Activated B cell treated with CpG ODN at 0.5 μM for 24 hours (primary cell): ENCODE measurements around the gene CCDC24. TPM values are rescaled to one million over a fixed set of nuclear protein-coding genes. Genes with fewer than 3 reads are reported as not detected.

Experiments used
- ATAC-seq: fragments of 200-7000 bp; cut with Tn5 transposase; one replicate; pipeline ENCODE4 v1.10.0; 2021; ENCODE audit warnings: low read depth, mild to moderate bottlenecking, moderate library complexity
- CTCF ChIA-PET: fragments of 350-600 bp; sonication (Branson Sonifier 250); formaldehyde crosslinking; loops from one replicate; lab custom pipeline; 2021; ENCODE audit warnings: antibody characterized with exemption; lab: Charles Lee
- POLR2A ChIA-PET: fragments of 350-600 bp; sonication (Branson Sonifier 250); formaldehyde crosslinking; loops from one replicate; lab custom pipeline; 2021; ENCODE audit warnings: antibody characterized with exemption; lab: Charles Lee
- DNase-seq: peaks from one replicate; pipeline ENCODE4 v3.0.0; 2022
- H3K27ac Mint-ChIP-seq: one replicate; pipeline ENCODE4 v1.8.0; 2020; ENCODE audit warnings: mixed read lengths
- H3K27me3 Mint-ChIP-seq: one replicate; pipeline ENCODE4 v1.8.0; 2021; ENCODE audit warnings: mixed read lengths
- H3K36me3 Mint-ChIP-seq: one replicate; pipeline ENCODE4 v1.8.0; 2021; ENCODE audit warnings: low read depth, mixed read lengths
- H3K4me1 Mint-ChIP-seq: one replicate; pipeline ENCODE4 v1.8.0; 2021; ENCODE audit warnings: mixed read lengths
- H3K4me3 Mint-ChIP-seq: one replicate; pipeline ENCODE4 v1.8.0; 2020; ENCODE audit warnings: mild to moderate bottlenecking, mixed read lengths
- H3K9me3 Mint-ChIP-seq: one replicate; pipeline ENCODE4 v1.8.0; 2020; ENCODE audit warnings: mixed read lengths
- CTCF ChIP-seq: fragments of 200-600 bp; IDR thresholded peaks from one replicate; pipeline ENCODE4 v1.8.0; 2022; ENCODE audit warnings: antibody characterized with exemption, mild to moderate bottlenecking
- intact Hi-C: fragments of 100-400 bp; cut with micrococcal nuclease; formaldehyde crosslinking; loops from one replicate; pipeline ENCODE4 v1.15.1; 2024
- total RNA-seq: library from RNA; stranded (reverse); gene quantifications from 2 replicates; pipeline ENCODE4 v1.2.3, GENCODE V29; 2022

The CCDC24 gene
- total RNA-seq, 1 donor from 2014 or later, result 15.1 TPM

GRCh38 chr1:43946236-43947060, 45.0 kb upstream of the CCDC24 start, which contains the start of gene IPO13:
TSS of gene IPO13 (plus strand) at chr1:43946950. CDS start at chr1:43947601, 651 bp downstream.
- POLR2A ChIA-PET, result interaction anchor here (0.7 to 2.5 kb wide), 17 partner anchors 8 to 774 kb away, joined by 3 to 19 read pairs (median 4); partner anchors contain the start of genes ATP6V0B, CFAP57, DMAP1 and DPH2
- peak; percentile 95 for ATAC-seq

GRCh38 chr1:43947061-43947873, 44.1 kb upstream of the CCDC24 start:
- Mint-ChIP-seq H3K4me3 (peak overlapping the region; percentile 91), H3K9me3 (no peaks in the 10 kb centered on the region), H3K36me3 (peaks cover 22% of the 10 kb centered on the region), H3K27ac (peak overlapping the region; percentile 95), H3K27me3 (no peaks in the 10 kb centered on the region), H3K4me1 (peaks cover 46% of the 10 kb centered on the region)
- ChIA-PET CTCF (interaction anchor here (3.5 kb wide), 1 partner anchor 13 kb away, joined by 26 read pairs; the partner anchor contains the start of gene ARTN), POLR2A (interaction anchor here (1.0 to 2.5 kb wide), 14 partner anchors 7 to 775 kb away, joined by 3 to 19 read pairs (median 4); partner anchors contain the start of genes ATP6V0B, CFAP57, DMAP1 and DPH2)
- ATAC-seq, result no peak
- intact Hi-C loops, result no loop called here
- DNase-seq, result no peak
- TF ChIP-seq CTCF, result no peak

More at GRCh38 chr1:43946236-43947060, 45.0 kb upstream of the CCDC24 start, which contains the start of gene IPO13:
- H3K27ac Mint-ChIP-seq, result peak within 1 kb of the TSS; percentile 95
- CTCF ChIA-PET, result interaction anchor here (0.8 to 3.5 kb wide), 5 partner anchors 12 to 417 kb away, joined by 3 to 26 read pairs (median 3); partner anchors contain the start of gene ARTN
- H3K9me3 Mint-ChIP-seq, result no peaks in the 10 kb centered on the region
- intact Hi-C loops, result loop anchor here (1.0 kb wide), 6 partner anchors 23 to 297 kb away; partner anchors contain the start of genes ATP6V0B, CCDC24 and ST3GAL3
- H3K4me1 Mint-ChIP-seq, result peaks cover 43% of the 10 kb centered on the region
- DNase-seq, result peak; percentile 98
- no peak for TF ChIP-seq CTCF
- peaks cover 22% of the 10 kb centered on the region for H3K36me3 Mint-ChIP-seq
- no peaks in the 10 kb centered on the region for H3K27me3 Mint-ChIP-seq
- peak within 1 kb of the TSS; percentile 91 for H3K4me3 Mint-ChIP-seq

- Mint-ChIP-seq H3K36me3 (peaks cover 22% of the 10 kb centered on the region), H3K4me1 (peaks cover 46% of the 10 kb centered on the region), H3K9me3 (no peaks in the 10 kb centered on the region), H3K27me3 (no peaks in the 10 kb centered on the region), H3K4me3 (peak overlapping the region; percentile 91), H3K27ac (peak overlapping the region; percentile 30)
- CTCF ChIA-PET, result interaction anchor here (1.6 kb wide), 1 partner anchor 13 kb away, joined by 6 read pairs; no protein-coding TSS in a partner anchor
- TF ChIP-seq CTCF, result no peak
- POLR2A ChIA-PET, result interaction anchor here (1.5 kb wide), 1 partner anchor 27 kb away, joined by 4 read pairs; the partner anchor contains the start of gene ATP6V0B
- DNase-seq (no peak), ATAC-seq (no peak)
- intact Hi-C loops, result no loop called here
These were observed 43.4 kb upstream of the CCDC24 start for GRCh38 chr1:43947874-43948437.

GRCh38 chr1:43949678-43950077, 41.7 kb upstream of the CCDC24 start:
- no peaks in the 10 kb centered on the region for H3K9me3 Mint-ChIP-seq
- no peak for ATAC-seq
- peaks cover 22% of the 10 kb centered on the region for H3K36me3 Mint-ChIP-seq
- H3K27ac Mint-ChIP-seq, result no peak overlapping the region
- CTCF ChIA-PET, result no interaction called here
- intact Hi-C loops, result no loop called here
- POLR2A ChIA-PET, result interaction anchor here (1.5 kb wide), 1 partner anchor 25 kb away, joined by 4 read pairs; the partner anchor contains the start of gene ATP6V0B
- TF ChIP-seq CTCF, result no peak
- H3K4me3 Mint-ChIP-seq, result no peak overlapping the region
- H3K4me1 Mint-ChIP-seq, result peaks cover 41% of the 10 kb centered on the region
- H3K27me3 Mint-ChIP-seq, result no peaks in the 10 kb centered on the region
- DNase-seq, result no peak
